HG03558 (cell line): ENCODE data around the gene PDE4A.
"Not testable (repeated sequence)": the region's sequence is repeated elsewhere in the genome, so short reads cannot be mapped to it uniquely, and the experiment has no call there.

Experiments used
- ATAC-seq: cut with Tn5 transposase; IDR thresholded peaks from one replicate; pipeline ENCODE4 v1.9.1; 2021; ENCODE audit warnings: moderate number of reproducible peaks; ENCODE audit not compliant: unreplicated experiment; ENCODE audit errors: extremely low read depth

Gene PDE4A

DNA sequence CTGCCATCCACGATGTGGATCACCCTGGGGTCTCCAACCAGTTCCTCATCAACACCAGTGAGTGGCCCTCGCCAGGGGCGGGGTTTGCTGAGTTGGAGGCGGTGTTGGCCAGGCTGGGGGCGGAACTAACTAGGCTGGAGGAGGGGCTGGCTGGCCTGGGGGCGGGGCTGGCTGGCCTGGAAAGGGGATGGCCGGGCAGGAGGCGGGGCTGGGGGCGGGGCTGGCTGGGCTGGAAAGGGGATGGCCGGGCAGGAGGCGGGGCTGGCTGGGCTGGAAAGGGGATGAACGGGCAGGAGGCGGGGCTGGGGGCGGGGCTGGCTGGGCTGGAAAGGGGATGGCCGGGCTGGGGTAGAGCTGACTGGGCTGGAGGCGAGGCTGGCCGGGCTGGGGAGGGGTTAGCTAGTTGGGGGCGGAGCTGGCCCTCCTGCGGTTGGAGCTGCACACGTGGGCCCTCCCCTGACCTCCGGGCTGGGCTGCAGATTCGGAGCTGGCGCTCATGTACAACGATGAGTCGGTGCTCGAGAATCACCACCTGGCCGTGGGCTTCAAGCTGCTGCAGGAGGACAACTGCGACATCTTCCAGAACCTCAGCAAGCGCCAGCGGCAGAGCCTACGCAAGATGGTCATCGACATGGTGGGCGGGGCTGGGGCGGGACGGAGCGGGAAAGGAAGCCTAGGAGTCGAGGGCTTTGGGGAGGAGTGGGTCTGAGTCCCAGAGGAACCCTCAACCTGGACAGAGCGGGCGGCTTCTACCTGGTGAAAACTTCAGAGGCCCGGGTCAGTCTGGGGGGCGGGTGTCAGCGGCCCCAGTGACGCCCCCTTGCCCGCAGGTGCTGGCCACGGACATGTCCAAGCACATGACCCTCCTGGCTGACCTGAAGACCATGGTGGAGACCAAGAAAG lies 41.0 kb downstream of the PDE4A start:
- no peak for ATAC-seq

DNA sequence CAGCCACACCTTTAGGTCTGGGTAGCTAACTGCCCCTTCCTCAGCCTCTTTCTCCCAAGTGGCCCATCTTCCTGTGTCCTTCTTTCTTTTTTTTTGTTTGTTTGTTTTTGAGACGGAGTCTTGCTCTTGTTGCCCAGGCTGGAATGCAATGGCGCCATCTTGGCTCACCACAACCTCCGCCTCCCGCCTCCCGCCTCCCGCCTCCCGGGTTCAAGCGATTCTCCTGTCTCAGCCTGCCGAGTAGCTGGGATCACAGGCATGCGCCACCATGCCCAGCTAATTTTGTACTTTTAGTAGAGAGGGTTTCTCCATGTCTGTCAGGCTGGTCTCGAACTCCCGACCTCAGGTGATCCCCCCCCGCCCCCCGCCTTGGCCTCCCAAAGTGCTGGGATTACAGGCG lies 41.7 kb downstream of the PDE4A start:
- ATAC-seq = not testable (repeated sequence)

DNA sequence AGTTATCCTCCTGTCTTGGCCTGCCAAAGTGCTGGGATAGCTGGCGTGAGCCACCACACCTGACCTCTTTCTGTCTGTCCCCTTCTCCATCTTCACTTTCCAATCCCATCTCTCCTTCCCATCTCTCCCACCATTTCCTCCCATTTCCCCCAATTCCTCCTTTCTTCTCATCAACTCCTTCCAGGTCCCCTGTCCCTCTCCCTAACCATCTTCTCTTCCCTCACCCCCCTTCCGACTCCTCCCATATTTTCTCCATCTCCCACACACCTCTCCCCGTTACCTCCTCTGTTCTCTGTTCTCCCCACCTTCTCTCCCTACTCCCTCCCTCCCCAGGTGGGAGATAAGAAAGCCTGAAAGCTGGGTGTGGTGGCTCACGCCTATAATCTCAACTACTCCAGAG lies 42.2 kb downstream of the PDE4A start:
- no peak for ATAC-seq

DNA sequence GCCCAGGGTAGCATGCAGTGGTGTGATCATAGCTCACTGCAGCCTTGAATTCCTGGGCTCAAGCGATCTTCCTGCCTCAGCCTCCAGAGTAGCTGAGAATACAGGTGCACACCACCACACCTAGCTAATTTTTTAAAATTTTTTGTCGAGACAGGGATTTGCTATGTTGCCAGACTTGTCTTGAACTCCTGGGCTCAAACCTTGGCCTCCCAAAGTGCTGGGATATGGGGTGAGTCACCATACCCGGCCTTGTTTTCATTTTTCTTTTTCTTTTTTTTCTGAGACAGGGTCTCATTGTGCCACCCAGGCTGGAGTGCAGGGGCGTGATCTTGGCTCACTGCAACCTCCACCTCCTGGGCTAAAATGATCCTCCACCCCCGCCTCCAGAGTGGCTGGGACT lies 44.1 kb downstream of the PDE4A start:
- no peak for ATAC-seq

DNA sequence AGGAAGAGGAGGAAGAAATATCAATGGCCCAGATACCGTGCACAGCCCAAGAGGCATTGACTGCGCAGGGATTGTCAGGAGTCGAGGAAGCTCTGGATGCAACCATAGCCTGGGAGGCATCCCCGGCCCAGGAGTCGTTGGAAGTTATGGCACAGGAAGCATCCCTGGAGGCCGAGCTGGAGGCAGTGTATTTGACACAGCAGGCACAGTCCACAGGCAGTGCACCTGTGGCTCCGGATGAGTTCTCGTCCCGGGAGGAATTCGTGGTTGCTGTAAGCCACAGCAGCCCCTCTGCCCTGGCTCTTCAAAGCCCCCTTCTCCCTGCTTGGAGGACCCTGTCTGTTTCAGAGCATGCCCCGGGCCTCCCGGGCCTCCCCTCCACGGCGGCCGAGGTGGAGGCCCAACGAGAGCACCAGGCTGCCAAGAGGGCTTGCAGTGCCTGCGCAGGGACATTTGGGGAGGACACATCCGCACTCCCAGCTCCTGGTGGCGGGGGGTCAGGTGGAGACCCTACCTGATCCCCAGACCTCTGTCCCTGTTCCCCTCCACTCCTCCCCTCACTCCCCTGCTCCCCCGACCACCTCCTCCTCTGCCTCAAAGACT lies 46.9 kb downstream of the PDE4A start:
- ATAC-seq = no peak

DNA sequence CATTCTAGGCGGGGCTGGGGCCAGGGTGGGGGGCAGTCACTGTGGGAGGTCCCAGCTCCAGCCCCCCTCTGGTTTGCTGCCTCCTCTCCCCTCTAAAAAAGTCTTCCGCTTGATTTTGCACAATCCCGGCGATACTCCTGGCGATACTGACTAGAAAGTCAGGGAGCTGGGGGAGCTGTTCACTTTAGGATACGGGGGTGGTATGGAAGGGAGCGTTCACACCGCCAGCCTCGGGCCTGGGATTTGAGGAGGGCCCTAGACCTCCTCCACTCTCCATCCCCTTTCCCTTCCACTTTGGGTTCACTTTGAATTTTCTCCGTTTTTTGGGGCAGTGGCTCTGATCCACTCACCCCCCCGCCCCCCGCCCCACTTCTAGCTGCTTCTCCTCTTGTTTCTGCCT lies 47.8 kb downstream of the PDE4A start:
- ATAC-seq = no peak

DNA sequence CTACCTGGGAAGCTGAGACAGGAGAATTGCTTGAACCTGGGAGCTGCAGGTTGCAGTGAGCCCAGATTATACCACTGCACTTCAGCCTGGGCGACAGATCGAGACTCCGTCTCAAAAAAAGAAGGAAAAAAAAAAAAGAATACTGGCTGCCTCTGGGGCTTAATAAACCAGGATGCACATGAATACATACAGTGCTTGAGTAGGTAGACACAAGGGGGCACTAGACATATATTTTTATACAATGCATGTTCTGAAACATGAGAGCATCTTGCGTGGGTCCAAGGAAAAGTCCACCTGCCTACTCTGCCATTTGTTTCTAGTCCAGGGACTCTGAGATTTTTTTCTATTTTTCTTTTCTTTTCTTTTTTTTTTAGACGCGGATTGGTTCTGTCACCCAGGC lies 51.6 kb downstream of the PDE4A start:
- ATAC-seq = no peak

DNA sequence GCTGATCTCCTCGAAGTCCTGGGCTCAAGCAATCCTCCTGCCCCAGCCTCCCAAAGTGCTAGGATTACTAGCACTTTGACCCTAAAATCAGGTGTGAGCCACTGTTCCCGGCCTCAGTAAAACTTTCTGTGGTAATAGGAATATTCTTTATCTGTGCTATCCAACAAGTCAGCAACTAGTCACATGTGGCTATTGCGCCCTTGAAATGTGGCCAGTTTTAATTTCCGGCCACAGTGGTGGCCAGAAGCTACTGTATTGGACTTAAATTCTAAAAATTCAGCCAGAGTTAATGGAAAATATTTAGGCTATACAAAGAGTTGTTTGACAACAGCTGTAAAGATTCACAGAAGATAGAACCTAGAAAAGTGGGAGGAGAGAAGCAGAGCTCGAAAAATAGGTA lies 52.9 kb downstream of the PDE4A start:
- ATAC-seq = no peak

DNA sequence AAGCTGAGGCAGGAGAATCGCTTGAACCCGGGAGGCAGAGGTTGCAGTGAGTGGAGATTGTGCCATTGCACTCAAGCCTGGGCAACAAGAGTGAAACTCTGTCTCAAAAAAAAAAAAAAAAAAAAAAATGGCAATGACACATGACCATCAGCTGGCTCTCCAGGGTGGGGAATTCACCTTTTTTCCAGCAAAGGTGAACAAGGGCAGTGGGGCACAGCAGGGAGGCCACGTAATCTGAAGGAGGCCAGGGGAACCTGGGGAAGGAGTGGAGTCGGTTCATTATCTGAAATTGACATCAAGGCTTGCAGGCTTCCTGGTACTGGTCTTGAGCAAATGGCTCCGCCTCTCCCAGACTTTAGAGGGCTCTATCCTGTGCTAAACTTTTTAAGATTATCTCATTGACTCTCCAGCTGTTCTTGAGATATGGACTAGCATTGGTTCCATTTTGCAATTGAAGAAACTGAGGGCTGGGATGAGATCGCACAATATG lies 54.7 kb downstream of the PDE4A start:
- ATAC-seq = no peak

DNA sequence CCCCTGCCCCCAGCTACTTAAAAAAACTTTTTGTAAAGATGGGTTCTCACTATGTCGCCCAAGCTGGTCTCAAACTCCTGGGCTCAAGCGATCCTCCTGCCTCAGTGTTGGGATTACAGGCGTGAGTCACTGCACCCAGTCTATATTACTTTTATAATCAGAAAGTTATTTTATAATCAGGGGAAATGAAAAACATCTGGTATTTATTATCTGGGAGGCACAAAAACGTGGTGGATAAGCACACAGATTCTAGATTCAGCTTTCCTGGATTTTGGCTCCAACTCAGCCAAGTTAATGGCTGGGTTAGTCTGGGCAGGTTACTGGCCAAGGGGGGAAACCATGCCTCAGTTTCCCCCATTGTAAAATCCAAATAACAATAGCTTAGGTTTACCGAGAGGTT lies 58.1 kb downstream of the PDE4A start:
- no peak for ATAC-seq

DNA sequence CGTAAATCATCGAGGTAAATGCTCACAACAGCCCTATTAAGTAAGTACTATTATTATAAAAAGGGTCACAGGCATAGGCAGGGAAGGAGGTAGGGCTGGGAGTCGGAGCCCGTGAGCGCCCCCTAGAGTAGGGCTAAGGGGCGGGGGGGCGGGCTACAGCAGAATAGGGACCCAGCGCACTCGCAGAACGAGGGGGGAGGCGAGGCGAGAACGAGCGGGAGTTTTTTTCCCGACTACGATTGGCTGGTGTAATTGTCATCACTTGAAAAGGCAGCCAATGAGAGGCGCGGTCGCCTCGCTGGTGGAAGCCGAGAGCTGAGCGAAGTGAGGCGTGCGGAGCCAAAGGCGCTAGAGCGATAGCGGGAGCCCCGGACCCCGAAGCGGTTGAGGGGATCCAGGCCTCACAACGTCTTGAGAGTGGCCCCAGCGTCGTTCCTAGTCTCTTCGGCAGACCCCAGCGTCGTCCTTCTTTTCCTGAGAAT lies 58.6 kb downstream of the PDE4A start:
- ATAC-seq = no peak

DNA sequence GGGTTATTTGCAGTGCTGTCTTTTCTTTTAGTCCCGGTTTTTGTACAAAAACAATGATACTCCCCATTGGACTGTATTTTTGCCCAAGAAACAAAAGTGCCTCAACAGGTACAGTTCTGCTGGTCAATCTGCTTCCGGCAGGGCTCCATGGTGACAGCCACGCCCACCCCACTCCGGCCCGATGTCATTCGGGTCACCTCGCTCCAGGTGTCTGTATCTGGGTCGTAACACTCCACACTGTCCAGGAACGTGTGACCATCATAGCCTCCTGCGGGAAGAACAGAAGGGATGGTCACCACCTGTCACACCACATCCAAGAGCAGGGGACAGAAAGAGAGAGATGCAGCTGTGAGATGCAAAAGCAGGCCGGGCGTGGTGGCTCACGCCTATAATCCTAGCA lies 66.2 kb downstream of the PDE4A start:
- no peak for ATAC-seq

DNA sequence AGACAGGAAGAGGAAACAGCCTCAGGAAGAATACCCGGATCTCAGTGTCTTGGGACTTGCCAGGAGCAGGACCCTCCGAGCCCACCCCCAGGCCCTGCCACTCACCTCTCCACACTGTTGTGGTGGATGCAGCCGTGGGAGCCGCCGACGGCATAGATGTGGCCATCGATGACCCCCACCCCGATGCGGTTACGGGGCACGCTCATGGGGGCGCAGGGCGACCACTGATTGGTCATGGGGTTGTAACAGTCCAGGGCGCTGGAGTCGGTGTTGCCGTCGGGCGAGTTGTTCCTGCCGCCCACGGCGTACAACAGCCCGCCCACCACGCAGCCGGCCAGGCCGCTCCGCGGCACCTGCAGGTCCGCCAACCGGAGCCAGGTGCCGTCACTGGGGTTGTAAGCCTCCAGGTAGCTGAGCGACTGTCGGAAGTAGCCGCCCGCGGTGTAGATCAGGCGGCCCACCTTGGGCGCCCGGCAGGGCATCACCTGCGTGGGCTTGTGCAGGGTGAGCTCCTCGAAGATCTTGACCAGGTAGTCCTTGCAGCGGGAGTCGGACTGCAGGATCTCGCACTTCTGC lies 71.2 kb downstream of the PDE4A start:
- ATAC-seq = no peak

DNA sequence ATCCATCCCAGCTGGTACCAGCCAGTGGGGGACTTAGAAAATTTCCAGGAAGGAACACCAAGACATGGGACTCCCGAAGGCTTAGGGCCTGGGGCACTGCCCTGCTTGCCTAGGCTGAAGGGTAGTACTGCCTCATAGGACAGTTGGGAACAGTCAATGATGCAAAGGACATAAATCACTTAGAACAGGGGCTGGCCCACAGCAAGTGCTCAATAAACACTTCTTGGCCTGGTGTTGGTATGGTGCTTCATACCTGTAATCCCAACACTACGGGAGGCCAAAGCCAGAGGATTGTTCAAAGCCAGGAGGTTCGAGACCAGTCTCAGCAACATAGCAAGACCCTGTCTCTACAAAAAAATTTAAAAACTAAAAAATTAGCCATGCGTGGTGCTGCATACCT lies 77.0 kb downstream of the PDE4A start:
- ATAC-seq = no peak

DNA sequence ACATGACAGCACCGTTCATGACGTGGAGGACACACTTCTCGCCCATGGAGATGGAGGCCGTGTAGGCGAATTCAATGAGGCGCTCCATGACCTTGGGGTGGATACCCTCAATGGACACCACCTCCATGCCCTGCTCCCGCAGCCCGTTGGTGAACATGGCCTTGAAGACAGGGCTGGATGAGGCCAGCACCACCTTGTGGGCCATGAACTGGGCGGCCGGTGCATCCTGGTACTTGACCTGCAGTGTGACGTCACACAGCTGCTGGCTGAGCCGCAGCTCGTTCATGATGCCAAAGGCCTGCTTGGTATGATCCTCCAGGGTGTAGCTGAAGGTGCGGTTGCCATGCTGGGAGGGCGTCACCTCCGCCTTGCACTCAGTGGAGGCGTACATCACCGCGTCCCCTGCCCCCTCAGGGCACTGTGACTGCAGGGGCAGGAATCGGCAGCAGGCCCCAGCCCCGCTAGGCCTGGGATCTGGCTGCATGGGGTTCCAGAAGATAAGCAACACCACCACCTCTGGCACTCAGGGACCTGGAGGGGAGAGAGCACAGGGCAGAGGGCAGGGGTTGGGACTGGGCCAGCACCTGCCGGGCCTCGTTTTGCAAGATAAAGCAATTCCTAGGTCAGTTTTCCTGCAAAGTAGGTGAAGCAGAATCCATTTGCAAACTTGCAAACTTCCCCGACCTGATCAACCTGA lies 79.4 kb downstream of the PDE4A start:
- no peak for ATAC-seq

DNA sequence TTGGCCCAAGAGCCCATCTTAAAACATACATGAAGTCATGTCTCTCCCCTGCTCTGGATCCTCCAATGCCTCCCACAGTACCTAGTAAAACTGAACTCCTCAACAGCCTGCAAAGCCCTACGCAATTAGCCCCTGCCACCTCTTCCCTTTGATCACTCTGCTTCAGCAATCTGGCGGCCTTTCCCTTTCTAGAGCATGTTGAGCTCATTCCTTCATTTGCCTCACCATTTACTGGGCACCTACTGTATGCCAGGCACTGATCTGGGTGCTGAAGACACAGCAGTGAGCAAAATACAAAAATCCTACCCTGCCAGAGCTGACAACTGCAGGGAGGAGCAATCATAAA lies 79.9 kb downstream of the PDE4A start:
- no peak for ATAC-seq

DNA sequence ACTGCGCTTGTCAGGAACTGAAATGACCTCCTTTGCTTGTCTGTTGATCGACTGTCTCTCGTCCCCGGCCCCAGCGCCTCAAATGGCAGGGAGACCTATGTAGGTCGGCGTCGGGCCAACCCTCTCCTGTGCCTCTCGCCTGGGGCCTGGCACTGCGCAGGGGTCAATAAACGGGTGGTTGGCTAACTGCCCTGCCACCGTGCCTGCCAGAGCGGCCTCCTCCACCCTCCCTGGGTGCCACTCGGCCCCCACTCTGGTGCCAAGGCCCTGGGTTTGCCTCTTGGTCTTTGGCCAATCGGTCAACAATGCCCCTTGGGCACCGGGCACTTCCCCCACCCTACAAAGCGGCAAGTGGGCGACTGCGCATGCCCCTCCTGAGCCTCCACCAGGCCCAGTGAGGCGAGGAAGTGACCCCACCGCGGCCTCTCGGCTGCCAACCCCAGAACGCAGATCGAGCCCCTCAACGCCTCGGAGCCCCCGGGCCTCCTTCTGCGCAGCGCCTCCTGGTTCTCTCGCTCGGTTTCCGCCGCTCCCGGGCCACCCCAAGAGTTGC lies 81.7 kb downstream of the PDE4A start:
- ATAC-seq = peak; percentile 13

DNA sequence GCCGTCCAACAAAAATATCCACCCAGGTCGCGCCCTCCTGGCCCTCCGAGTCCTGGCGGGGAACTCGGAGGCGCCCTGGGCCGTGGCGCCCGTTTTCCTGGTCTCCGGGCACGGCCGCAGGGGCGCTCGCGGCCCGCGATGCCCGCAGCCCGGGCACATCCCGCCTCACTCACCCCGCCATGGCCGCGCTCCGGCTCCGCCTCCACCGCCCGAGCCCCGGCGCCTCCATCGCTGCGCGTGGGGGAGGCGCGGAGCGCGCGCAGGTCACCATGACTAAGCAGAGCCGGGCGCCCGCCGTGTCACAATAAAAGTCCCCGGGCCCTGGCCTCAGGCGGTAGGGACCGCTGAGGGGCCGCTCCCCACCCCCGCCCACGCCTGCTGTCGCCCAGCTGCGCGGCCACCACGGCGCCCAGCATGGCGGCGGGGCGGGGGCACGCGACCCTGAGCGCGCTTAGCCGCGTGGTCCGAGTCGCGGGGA lies 82.2 kb downstream of the PDE4A start:
- ATAC-seq = peak; percentile 47

DNA sequence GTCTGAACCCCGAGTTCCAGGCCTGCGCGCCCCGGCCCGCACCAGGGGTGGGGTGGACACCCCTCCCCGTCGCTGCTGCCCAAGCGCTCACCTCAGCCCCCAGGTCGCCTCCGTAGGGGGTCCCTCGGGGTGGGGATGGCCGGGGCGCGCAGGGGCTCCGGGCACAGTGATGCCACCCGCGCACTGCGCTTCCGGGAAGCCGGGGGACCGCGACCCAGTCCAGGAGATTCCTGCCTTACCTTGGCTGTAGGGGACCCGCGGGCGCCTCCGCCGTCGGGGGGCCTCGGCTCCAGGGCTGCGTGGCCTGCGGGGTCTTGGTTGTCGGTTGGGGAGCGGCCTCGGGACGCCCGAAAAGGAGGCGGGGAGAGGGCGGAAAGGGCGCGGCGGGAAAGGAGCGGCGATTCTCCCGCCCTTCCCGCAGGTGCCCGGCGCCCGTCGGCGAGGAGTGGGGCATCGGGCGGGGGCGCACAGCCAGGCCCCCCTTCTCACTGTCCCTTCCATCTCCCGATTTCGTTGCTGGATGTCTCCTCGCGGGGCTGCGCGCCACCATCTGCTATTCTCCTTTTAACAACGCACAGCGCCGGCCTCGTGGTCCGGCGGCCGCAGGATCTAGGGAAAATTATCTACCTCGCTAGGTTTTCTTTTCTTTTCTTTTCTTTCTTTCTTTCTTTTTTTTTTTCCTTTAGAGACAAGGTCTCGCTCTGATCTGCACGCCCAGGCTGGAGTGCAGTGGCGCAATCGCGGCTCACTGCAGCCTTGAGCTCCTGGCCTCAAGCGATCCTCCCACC lies 82.9 kb downstream of the PDE4A start, which contains the start of gene KEAP1:
TSS of gene KEAP1 (minus strand) at position 355 of the 788 bp plus-strand sequence. CDS start 3,323 bp downstream, outside the sequence.
- no peak for ATAC-seq
